Measurements from ENCODE around the gene SPAG5.

SPAG5 gene

DNA sequence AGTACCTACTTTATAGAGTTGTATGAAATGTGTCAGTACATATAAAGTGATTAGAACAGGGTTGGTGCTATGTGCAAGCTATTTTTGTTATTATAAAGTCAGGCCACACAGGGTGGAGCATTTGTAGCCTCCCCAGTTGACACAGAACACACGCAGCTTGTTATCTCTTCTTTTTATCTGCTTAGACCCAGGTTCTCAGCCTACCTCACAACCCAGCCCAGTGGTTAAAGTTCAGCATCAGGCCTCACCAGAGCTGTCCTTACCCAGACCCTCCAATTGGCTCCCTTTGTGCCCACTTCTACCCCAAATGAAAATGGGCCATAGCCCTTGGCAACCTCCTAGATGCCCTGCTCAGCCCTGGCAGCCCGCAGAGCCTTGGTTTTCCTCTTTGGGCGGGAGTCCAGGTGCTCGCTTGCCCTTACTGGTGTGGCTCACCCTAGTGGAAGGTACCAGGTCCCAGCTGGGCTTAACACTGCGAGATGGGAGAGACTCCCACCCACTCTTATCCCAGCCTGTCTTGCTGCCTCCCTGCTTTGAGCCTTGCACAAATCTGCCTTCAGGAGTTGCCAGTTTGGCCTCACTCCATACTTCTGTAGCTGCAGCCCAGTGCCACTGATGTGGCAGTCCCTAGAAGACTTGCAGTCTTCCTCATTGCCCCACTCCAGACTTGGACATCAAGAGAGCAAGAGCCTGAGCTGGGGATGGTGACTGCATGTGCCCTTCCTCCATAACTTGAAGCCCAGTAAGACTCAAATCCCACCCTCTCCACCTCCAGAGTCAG is 26.4 kb downstream of the SPAG5 start:
- no peak for DNase-seq

DNA sequence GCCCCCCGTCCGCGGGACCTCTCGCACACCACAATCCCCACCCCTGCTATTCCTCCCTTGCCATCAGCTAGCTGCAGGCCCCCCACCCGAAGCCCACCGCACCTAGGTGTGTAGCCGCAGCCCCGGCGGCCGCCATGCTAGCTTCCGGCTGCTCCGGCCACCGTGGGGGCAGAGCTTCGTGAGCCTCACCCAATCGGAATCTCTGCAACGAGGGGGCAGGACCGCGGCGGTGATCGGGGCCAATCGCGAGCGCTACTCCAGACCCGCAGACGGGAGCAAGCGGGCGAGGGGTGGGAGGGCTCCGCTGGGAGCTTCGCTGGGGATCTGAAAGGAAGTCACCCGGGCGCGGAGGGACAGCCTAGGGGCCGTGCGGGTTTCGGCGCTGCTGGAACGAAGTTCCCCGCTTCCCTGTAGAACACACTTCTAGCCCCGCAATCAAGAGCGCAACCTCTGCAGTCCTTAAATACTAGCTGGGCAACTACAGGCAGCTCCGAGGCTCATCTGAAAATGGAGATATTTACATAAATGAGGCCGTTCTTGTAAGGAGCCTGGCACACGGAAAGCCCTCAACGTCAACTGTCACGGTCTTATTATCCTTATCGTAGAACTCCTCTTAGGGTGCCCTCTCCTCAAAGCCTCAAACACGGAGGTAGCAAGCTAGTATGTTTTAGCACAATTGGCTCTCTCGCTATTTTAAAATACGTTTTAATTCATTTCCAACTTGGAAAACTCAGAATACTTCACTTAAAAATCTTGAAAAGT is 27.3 kb downstream of the SPAG5 start, which contains the start of gene PIGS:
PIGS (minus strand) TSS at position 164 of the 762 bp plus-strand sequence; CDS start at position 136, 28 bp downstream.
- peak; percentile 93 for DNase-seq

DNA sequence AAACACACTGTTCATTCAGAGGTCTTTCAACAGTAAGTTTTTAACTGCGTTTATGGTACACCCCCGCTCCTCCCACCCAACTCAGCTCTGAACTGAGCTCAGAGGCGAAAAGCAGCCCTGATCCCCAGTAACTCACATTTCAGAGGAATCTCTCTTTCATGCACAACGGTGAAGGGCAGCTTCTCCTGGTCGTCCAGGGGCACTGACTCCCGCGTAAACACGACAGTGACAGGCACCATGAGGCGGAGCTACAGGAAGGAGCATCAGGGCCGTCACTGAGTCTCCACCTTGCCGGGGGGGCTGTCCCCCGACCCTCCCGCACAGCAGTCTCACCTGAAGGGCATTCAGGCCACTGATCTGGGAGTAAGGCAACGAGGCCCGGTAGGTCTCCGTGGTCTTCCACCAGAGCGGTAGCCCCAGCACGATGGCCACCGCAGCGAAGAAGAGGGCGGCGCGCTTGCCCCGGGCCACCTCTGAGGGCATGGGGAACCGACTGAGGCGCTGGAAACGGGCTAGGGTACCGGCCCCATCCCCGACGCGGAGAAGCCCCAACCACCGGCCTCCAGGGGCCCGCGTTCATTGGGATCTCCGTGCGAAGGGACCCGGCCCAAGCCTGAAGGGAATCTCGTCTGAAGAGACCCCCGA is 28.0 kb downstream of the SPAG5 start:
- peak; percentile 64 for DNase-seq

DNA sequence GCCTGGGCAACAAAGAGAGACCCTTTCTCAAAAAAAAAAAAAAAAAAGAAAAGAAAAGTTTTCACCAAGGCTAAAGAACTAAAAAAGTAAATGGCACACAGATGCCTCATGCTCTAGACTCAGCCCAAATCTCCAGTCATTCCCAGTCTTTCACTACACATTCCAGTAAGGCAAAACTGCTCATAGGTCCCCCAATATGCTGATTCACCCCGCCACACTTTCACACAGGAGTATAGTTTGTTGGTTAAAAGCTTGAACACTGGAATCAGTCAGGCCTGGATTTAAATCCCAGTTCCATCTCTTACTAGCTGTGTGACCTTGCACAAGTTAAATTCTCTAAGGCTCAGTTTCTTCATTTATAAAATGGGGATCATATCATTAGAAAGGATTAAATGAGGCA is 29.4 kb downstream of the SPAG5 start:
- no peak for DNase-seq

DNA sequence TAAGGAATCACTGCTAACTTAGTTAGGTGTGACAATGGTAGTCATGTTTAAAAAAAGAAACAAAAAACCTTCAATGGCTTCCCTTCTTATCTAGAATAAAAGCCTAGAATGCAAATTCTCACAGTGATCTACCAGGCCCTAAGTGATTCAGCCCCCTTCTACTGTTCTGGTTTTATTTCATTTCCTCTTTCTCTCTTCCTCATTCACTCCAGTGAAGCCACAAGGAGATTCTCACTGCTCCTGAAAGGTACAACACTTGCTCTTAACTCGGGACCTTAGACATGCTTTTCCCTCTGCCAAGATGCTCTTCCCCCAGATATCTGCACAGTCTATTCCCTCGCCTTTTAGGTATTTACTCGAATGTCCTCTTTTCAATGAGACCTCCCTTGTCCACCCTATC is 31.2 kb downstream of the SPAG5 start:
- DNase-seq: no peak

DNA sequence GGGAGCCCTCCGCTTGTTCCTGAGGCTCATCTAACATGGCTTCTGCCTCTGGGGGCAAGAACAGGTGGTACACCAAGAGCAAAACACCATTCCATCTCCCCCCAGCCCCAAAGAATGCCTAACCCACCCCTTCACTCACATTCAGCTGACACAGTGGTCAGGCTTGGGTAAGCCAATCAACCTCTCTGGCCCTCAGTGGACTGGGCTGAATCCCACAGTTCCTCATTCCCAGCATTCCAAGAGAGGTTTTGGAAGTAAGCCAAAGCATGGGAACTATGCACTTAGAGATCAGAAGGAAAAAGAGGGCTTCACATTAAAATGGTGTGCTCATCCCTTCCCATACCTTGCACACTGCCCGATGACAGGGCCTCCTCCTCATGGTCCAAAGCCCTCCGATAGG is 35.4 kb downstream of the SPAG5 start:
- no peak for DNase-seq

DNA sequence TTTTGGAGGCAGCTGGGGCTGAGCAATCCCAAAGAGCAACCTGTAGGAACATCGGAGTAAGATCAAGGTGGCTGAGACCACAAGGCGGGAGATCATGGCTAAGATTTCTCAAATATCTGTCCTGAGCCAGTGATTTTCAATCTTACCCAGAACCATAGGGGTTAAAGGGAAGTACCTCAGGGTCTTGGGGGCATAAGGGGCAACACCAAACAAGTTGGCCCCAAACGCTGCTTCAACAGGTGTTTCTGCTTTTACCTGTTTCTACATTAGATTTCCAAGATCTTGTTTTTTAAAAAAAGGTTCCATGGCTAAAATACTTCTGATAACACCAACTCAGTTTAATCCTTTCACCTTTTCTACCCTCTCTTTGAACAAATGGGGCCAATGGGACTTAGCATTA is 43.8 kb downstream of the SPAG5 start:
- no peak for DNase-seq

- no peak for DNase-seq
These were observed 44.3 kb downstream of the SPAG5 start for GRCh38 chr17:28554565-28554964.

DNA sequence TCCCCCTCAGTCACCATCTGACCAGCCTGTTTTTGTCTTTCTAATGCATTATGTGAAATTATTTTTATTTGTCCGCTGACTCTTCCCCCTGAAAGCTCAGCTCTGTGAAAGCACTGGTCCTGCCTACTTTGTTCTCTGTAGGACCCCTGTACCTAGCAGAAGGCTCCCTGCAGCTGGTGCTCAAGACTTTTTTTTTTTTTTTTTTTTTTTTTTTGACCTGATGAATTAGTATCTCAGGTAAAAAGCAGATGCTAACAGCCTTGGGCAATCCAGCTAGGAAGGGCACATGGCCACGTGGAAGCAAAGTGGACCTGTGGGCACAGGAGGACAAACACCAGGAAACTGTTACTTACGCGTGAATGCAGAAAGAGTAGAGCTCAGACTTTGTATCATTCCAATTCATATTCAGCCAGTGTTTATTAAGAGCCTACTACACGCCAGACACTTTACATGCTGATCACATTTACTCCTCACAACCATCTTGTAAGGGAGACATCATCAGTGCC is 45.8 kb downstream of the SPAG5 start:
- no peak for DNase-seq

GRCh38 chr17:28552176-28552999 is 46.4 kb downstream of the SPAG5 start, which contains the start of gene UNC119:
Gene UNC119 (minus strand): TSS chr17:28552624. CDS start chr17:28552557, 67 bp downstream.
- peak; percentile 89 for DNase-seq

GRCh38 chr17:28551421-28552175 is 47.2 kb downstream of the SPAG5 start:
- no peak for DNase-seq

GRCh38 chr17:28550858-28551257 is 48.0 kb downstream of the SPAG5 start:
- DNase-seq: no peak

- DNase-seq: peak; percentile 63
These were observed 49.3 kb downstream of the SPAG5 start for GRCh38 chr17:28549236-28550132.

DNA sequence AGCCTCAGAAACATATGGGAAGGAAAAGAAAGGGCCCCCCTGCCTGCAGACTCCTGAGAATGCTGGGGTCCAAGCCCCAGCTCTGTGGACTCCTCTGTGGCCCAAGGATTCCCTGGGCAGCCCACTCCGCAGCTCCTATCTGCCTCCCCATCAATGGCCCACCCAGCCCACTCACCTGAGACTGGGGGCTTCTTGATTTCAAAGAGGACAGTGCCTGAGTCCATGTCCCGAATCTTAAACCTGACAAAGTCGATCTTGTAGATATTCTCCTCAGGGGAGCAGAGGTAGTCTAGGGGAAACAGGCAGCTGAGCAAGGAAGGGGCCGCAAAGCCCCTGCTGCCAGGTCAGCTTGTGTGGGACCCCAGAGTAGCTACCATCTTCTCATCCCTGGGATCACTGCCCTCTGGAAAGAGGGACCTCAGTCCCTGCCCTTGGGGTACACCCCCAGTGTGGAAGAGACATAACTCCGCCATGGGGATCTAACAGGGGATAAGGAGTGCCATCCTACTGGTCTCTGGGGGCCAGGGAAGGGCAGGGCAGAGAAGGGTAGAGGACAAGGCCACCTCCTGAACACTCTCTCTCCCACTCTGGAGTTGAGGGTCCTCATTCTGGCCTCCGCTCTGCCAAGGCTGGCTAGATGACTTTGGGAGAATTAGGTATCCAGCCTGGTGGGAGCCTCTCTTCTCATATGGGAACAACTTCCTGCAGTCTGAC is 50.3 kb downstream of the SPAG5 start:
- no peak for DNase-seq

DNA sequence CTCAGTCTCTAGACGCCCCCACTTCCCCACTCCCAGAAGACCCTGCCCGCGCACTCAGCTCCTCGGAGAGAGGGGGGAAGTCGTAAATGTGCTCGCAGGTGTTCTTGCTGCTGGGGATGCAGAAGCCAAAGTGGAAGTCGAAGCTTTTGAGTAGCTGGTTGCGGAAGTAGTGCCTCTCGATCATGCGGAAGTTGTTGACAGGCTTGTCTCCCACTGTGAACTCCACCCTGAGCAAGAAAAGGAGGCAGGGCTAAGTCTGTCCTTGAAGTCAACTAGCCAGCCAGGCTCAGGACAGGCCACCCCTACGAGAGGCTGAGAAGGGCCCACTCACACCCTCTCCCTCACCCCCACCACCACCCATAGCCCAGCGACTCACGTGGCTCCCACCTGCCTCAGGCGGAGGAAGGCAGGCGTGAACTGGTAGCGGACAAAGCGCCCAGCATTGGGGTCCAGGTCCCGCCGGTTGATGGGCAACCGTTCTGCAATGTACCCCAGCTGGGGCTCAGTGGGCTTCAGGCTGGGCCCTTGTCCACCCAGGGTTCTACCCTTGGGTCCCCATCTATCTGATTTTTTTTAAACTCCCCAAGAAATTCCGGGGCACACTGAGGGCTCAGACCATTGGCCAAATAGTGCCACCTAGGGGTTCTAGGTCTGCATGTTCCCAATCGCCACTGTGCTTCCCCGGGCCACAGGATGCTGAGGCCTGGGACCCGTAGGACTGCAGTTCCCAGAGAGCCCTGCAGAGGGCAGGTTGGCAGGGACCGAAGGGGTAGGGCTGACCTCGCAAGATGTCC is 51.0 kb downstream of the SPAG5 start:
- DNase-seq: peak; percentile 71

DNA sequence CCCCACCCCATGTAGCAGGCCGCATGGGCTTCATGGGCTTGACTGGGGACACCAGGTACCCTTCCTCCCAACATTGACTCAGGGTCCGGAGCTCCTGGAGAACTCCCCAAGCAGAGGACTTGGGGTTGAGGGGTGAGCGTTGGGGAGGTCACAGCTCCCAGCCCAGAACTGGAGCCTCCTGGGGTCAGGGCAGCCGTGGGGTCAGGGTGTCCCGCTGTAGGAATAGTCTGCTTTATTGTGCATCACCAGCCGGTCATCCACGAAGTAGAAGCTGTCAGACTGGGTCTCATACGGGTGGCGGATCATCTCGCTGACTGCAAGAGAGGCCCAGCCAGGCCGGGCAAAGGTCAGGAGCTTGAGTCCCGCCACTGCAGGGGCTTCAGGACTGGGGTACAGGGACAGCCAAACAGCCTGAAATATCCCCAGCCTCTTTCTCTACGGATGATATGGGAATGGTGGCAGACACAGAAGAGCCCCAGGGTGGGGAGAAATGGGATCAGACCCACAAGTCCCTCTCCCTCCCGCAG is 51.7 kb downstream of the SPAG5 start:
- no peak for DNase-seq

- DNase-seq: no peak
These were observed 52.9 kb downstream of the SPAG5 start for GRCh38 chr17:28545787-28546415.

GRCh38 chr17:28545141-28545503 is 53.7 kb downstream of the SPAG5 start:
- DNase-seq: no peak
